HG03039 (cell line): ENCODE results near the gene NTM.

Experiments used
- ATAC-seq: cut with Tn5 transposase; IDR thresholded peaks from one replicate; pipeline ENCODE4 v1.9.1; 2021; ENCODE audit warnings: mild to moderate bottlenecking, moderate library complexity; ENCODE audit not compliant: unreplicated experiment

NTM gene

DNA sequence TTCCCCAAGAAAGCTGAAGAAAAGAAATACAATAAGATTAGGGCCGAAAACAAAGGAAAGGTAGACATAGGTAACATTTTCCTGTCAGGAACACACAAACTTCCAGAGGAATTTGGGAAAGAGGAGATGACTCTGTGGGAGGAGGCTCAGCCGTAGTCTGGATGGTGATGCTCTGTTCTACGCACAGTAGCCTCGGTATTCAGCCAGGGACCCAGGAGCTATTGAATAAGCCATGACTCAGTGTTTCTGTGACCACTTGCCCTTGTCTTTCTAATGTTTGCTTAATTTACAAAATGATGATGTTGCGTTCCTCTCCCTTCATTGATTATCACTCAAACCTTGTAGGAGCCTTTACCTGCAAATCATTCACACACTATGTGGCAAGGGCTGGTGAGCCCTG, 745.0 kb downstream of the NTM start:
- no peak for ATAC-seq

DNA sequence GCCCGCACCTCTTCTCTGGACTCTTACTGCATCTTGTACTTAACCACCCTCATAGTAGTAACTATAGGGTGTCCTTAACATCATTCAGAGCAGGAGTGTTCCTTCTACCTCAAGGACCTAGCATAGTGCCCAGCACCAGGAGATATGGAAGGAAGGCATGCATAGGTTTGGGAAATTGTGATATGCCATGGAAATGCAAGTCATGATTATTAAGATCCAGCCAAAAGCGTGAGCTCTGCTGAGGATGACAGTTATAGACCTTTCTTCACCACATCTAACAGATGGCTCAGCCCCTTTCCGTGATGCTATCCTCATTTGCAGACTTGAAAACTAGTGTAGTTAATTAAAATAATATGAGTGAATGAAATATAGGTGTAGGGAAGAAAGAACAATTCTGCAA, 746.1 kb downstream of the NTM start:
- no peak for ATAC-seq

- no peak for ATAC-seq
Observed at GRCh38 chr11:132118661-132119060, 748.2 kb downstream of the NTM start.

DNA sequence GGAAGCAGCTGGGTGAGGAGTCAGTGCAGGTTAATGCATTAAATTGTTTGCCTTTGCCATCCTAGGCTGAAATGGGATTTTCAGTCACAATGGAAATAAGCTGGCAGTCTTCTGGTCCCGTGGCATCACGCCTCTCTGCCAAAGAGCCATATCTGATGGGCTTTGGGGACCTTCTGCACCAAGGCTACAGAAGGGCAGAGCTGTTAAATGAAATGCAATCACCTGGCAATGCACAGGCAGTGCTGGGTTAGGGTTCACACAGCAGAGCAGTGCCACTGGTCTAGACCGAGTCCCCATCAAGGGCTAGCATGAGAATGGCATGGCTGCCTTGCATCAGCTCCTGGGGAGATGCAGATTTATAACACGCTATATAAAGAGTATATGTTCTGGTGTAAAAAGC, 749.2 kb downstream of the NTM start:
- ATAC-seq = no peak

- ATAC-seq = no peak
Observed at GRCh38 chr11:132122735-132123134, 752.3 kb downstream of the NTM start.

DNA sequence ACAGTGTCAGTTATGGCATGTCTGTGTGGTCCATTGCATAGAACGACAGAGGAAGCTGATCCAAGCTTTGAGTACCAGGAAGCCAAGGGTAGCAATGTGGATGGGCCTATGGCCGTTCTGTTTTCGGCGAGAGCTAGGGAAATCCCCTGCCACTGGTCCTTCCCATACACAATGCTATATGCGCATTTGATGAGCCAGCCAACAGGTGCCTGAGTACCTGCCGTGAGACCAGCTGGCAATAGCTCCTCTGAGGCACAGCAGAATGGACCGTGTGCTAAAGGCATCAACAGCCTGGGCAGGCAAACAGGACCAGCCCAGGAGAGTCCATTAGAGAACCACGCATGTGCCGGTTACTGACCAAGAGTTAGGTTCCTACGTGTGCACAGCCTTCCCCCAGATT, 753.0 kb downstream of the NTM start:
- no peak for ATAC-seq

DNA sequence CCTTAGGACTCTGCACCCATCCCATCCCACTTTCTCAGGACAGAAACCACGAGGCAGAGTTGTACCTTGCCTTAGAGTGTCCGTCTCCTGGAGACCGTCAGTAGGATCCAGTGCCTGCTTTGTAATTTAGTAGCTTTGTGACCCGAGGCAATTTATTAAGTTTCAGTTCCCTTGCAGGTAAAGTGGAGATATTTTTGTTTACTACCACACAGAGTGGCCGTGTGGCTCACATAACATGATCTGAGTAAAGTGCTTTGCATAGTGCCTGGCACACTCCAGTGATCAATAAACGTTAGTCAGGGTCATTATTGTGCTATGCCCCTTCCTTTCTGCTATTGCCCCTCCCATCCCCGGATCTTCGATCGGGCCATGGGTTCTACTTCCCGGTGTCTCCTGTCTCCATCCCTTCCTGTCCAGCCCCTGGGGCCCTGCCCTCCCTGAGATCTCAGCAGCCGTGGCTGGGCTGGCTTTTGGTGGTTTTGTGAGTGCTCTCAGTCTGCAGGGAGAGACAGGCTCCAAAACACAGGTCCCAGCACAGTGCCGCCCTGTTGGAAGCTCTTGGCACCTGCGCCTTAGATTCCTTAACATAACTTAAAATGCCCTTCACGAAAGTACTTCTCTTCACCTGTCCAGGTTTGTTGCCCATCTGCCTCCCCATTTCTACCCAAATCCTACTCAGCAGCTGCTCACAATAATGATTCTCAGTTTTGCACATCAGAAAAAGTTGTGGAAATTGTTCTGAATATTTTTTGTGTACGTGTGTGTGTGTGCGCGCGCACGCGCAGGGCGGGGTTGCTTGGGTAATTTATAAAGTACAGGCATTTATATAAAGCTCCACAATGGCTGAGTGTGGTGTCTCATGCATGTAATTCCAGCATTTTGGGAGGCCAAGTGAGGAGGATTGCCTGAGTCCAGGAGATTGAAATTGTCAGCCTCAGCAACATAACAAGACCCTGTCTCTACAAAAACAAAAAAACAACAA, 753.7 kb downstream of the NTM start:
- no peak for ATAC-seq

DNA sequence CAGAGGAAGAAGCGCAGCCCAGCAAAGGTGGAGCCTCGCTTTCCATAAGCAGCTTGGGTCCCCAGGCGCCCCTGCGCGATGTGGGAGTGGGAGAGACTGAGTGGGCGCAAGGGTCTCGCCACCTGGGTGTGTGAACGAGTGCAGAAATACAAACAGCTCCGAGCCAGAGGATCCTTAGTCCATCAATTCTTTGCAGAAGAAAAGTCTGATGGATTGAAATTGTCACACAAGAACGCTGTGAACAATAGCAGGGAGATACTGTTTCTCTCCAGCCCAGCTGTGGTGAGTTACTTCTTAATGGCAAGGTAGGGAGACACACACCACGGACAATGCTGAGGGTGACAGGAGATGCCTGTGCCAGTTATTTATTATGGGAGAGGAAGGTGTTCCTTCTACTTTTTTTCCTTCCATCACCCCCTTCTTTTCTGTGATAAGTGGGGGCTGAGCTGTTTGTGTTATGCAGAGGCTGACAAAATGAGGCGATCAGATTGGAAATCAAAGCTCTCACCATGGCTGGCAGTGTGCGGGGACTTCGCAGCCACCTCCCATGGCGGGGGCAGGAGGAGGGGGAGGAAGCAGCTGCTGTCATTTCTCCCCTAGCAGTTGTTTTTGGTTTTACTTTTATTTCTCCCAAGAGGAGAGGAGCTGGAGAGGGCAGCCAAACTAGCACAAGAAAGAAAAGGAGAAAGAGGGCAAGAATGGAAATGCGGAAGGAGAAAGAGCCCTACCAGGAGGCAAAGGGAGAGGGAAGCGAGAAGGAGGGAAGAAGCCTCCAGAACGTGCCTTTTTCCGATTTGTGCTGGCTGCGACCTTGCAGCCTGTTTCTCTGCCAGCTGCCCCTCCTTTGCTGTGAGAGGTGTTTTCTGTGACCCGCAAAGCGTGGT, 755.8 kb downstream of the NTM start:
- ATAC-seq = no peak

DNA sequence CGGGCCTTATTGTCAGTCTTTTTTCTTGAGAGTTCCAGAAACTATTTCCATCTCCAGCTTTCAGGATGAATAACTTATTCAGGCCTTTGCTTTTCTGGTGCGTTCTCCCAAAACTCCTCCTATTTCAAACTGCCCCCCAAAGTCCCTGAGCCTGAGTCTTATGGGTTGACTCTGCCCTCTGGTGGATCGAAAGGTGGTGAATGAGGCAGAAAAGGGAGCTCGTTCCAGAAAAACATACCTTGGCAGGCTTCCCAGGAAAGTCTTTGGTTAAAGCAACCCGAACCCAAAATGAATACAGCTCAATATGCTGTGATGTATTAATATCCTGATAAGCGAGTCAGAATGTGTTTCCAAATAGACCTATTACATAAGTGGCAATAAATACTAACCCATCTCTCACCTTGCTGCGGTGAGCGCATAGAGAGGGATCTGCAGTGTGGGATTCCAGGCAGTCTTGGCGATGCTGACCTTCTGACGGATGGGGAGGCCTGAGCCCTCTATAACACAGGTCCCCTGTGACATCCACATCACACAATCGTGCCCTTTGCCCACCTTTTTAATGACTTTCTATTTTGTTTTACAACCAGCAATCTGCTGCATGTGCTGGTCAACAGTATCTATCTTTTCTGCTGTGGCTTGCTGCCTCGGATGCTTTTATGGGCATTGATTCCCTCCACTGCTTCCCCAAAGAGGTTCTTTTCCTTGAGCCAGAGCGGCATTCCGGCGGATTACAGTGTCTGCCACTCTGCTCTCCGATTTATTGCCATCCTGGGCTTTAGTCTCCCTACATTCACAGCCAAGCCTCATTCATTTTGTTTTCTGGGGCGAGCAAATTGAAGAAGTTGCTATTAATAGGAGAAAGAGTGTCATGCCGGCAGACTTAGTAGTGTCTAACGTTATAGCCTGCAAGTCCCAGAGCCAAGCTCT, 756.8 kb downstream of the NTM start:
- no peak for ATAC-seq

DNA sequence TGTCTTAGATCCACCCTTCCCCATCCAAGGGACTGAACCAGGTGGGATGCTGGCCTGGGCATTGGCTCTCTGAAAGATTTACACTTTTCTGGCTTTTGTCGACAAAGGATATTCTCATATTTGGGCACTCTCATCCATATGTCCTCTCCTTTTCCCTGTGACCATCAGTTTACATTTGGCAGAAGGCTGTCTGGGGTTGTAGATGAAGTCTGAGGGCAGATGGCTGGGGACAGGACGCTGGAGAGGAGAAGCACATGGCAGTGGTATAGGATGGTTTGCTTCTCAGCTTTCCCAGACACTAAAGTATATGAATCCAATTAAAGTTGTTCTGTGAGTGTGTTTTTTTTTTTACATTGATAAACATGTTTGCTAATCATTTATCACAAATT, 757.5 kb downstream of the NTM start:
- no peak for ATAC-seq

GRCh38 chr11:132131047-132131446, 760.6 kb downstream of the NTM start:
- no peak for ATAC-seq

- ATAC-seq = no peak
Observed at GRCh38 chr11:132131961-132132360, 761.5 kb downstream of the NTM start.

GRCh38 chr11:132134322-132134721, 763.9 kb downstream of the NTM start:
- ATAC-seq = no peak

DNA sequence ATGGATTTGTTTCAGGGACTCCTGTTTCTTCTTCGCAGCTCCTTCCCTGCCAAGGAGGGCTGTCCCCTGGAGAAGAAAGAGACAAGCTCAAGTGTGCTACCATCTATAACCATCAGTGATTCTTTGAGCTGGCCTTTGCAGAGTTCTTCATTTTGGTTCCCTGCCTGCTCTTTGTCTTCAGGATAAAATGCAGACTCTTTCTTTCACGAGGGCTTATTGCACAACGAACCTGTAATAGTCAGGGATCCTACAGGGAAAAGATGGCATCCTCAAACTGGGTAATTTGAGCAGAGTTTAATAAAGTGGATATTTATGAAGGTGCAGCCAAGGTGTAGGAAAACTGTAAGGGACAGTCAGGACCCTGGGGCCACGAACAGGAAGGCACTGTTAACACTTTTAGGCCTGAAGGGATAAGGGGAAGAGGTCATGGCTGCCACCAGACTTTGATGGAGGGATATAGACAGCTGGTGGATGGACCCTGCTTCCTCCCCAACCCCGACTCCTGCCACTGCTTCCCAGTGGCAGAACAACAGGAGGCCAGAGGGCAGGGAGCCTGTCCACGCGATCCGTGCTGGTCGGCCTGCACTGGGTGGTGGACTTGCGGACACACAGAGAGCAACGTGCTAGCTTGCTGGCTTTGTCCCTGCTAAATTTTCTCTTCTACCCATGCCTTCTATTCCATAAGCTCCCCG, 767.0 kb downstream of the NTM start:
- ATAC-seq = no peak

DNA sequence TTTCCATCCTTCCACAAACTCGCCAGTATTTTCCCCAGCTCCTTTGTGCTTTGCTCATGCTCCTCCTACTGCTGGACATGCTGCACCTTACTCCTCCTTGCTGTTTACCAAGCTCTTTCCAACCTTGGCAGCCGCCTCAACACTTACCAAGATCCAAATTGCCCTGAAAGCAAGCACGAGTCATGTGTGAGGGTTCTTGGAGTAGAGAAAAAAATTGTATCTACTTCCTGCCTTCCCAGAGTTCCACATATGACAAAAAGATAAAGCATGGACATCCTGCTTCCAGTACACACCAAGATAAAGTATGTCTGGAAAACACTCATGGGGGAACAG, 767.5 kb downstream of the NTM start:
- no peak for ATAC-seq

DNA sequence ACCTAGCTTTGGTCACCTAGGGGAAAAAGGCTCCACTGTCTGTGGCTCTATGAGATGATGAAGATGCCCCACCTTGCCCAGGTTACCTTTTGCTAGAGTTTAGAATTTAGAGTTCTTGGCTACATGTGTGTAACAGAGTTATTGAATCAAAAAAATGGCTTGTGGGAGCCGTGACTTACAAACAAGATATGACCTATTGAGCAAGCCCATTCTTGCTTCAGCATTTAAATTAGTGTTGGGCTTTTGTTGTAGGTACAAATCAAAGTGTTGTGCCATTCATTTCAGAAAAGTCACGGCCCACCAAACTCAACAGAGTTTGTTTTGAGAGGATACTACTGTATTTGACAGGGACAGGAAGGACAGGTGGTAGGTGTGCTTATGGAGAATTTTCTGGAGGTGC, 768.8 kb downstream of the NTM start:
- no peak for ATAC-seq

DNA sequence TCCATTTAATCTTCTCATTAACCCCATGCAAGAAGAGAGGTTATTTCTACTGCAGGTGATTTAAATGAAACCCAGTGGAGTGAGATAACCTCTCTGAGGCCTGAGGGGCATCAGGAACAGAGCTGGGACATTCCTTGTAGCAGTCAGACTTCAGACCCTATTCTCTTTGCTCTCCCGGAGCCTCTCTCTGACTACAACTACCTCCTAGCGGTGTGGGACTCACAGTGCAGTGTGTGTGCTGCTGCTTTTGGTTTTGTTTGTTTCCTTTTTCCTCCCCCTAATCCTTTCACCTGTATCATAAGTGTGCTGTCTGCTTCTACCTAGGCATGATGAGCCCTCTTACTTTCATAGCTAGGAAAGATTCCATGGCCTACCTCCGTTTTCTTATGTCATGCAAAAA, 769.6 kb downstream of the NTM start:
- ATAC-seq = no peak

GRCh38 chr11:132142121-132142520, 771.7 kb downstream of the NTM start:
- ATAC-seq = no peak

DNA sequence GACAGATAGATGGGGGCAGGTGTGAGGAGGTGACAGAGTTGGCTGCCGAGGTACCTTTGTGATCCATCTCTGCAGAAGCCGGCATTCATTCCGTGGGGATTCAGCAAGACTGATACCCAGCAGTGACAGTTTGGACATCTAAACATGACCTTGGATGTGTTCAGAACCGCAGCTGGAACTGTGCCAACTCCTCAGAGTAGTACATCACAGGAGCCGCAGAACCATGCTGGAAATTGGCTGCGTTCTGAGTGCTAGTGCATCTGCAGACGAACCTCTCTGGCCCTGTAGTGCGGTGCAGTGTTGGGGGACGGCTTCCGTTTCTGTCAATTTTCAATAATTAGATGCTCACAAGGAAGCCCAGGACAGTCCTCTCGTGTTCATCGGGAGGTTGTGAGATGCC, 772.1 kb downstream of the NTM start:
- ATAC-seq = no peak

DNA sequence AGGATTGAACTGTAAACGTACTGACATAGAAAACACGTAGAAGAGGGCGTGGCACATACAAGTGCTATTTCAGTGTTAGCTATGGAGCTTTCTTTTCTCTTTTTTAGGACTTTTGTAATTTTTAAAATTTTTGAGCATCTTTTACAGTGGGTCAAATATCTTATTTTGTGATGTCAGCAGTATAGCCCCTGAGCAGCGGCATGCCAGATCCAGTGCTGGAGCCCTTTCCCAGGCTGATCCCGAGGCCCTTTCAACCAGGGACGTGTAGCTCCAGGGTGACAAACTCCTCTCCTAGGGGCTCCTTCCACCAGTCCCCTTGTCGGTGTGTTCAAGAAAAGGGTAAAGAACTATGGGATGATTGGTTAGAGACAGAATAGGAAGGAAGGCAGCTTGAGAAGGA, 777.0 kb downstream of the NTM start:
- ATAC-seq = no peak
